Measurements from ENCODE around the gene AARSD1.

- TF ChIP-seq FOXM1 (IDR thresholded peaks at IDR 0.05; ENCODE audit: borderline replicate concordance) = no peak
- no peak for TF ChIP-seq BHLHE40 (IDR thresholded peaks at IDR 0.05; ENCODE audit: borderline replicate concordance)
- TF ChIP-seq L3MBTL2 (conservative IDR thresholded peaks at IDR 0.05) = no peak
- TF ChIP-seq NFRKB (IDR thresholded peaks at IDR 0.05) = no peak
- no peak for TF ChIP-seq FOXA1 (IDR thresholded peaks at IDR 0.05)
- TF ChIP-seq FOXK2 (IDR thresholded peaks at IDR 0.05) = no peak
- TF ChIP-seq ELF4 (IDR thresholded peaks at IDR 0.05) = no peak
- TF ChIP-seq PKNOX1 (IDR thresholded peaks at IDR 0.05) = no peak
- no peak for TF ChIP-seq SUZ12 (IDR thresholded peaks at IDR 0.05)
Observed at GRCh38 chr17:42906772-42907446, 57.3 kb downstream of the AARSD1 start.
